ENCODE results near the gene ACOXL. TPM values are rescaled to one million over a fixed set of nuclear protein-coding genes. Genes with fewer than 3 reads are reported as not detected.

Gene ACOXL
- total RNA-seq, 1 donor = 0.10 TPM

GRCh38 chr2:111111101-111111755, 378.9 kb downstream of the ACOXL start:
- no peaks in the 10 kb centered on the region for H3K9me3 ChIP-seq (ENCODE audit: low read depth, low read length)
- H3K4me3 ChIP-seq (ENCODE audit: low read length) = no peak overlapping the region
- H3K27me3 ChIP-seq (ENCODE audit: insufficient read depth, low read length) = peaks cover 41% of the 10 kb centered on the region
- H3K4me1 ChIP-seq (ENCODE audit: insufficient read depth, low read length) = no peaks in the 10 kb centered on the region

GRCh38 chr2:111113838-111114237, 381.5 kb downstream of the ACOXL start:
- no peak overlapping the region for H3K4me3 ChIP-seq (ENCODE audit: low read length)
- peaks cover 67% of the 10 kb centered on the region for H3K27me3 ChIP-seq (ENCODE audit: insufficient read depth, low read length)
- no peaks in the 10 kb centered on the region for H3K9me3 ChIP-seq (ENCODE audit: low read depth, low read length)
- H3K4me1 ChIP-seq (ENCODE audit: insufficient read depth, low read length) = peaks cover 23% of the 10 kb centered on the region

GRCh38 chr2:111116011-111116746, 383.8 kb downstream of the ACOXL start:
- peaks cover 73% of the 10 kb centered on the region for H3K27me3 ChIP-seq (ENCODE audit: insufficient read depth, low read length)
- H3K9me3 ChIP-seq (ENCODE audit: low read depth, low read length) = no peaks in the 10 kb centered on the region
- H3K4me1 ChIP-seq (ENCODE audit: insufficient read depth, low read length) = peaks cover 41% of the 10 kb centered on the region

GRCh38 chr2:111116843-111117597, 384.6 kb downstream of the ACOXL start:
- Histone ChIP-seq H3K4me1 (ENCODE audit: insufficient read depth, low read length) (peaks cover 48% of the 10 kb centered on the region), H3K9me3 (ENCODE audit: low read depth, low read length) (no peaks in the 10 kb centered on the region), H3K27me3 (ENCODE audit: insufficient read depth, low read length) (peaks cover 73% of the 10 kb centered on the region), H3K4me3 (ENCODE audit: low read length) (peak overlapping the region; percentile 28)

More at GRCh38 chr2:111116011-111116746, 383.8 kb downstream of the ACOXL start:
- no peak overlapping the region for H3K4me3 ChIP-seq (ENCODE audit: low read length)

- H3K9me3 ChIP-seq (ENCODE audit: low read depth, low read length) = no peaks in the 10 kb centered on the region
- peaks cover 49% of the 10 kb centered on the region for H3K4me1 ChIP-seq (ENCODE audit: insufficient read depth, low read length)
- peak overlapping the region; percentile 28 for H3K4me3 ChIP-seq (ENCODE audit: low read length)
- H3K27me3 ChIP-seq (ENCODE audit: insufficient read depth, low read length) = peaks cover 69% of the 10 kb centered on the region
Observed at GRCh38 chr2:111117598-111118480, 385.5 kb downstream of the ACOXL start.

- Histone ChIP-seq H3K27me3 (ENCODE audit: insufficient read depth, low read length) (peaks cover 68% of the 10 kb centered on the region), H3K9me3 (ENCODE audit: low read depth, low read length) (no peaks in the 10 kb centered on the region), H3K4me3 (ENCODE audit: low read length) (peak overlapping the region; percentile 28), H3K4me1 (ENCODE audit: insufficient read depth, low read length) (peaks cover 56% of the 10 kb centered on the region)
Observed at GRCh38 chr2:111118481-111118980, 386.2 kb downstream of the ACOXL start.

- no peaks in the 10 kb centered on the region for H3K9me3 ChIP-seq (ENCODE audit: low read depth, low read length)
- H3K4me3 ChIP-seq (ENCODE audit: low read length) = peak overlapping the region; percentile 28
- peaks cover 65% of the 10 kb centered on the region for H3K27me3 ChIP-seq (ENCODE audit: insufficient read depth, low read length)
- H3K4me1 ChIP-seq (ENCODE audit: insufficient read depth, low read length) = peaks cover 60% of the 10 kb centered on the region
Observed at GRCh38 chr2:111118981-111119821, 386.8 kb downstream of the ACOXL start.

GRCh38 chr2:111119822-111120252, 387.5 kb downstream of the ACOXL start:
- Histone ChIP-seq H3K4me3 (ENCODE audit: low read length) (peak overlapping the region; percentile 78), H3K9me3 (ENCODE audit: low read depth, low read length) (no peaks in the 10 kb centered on the region), H3K4me1 (ENCODE audit: insufficient read depth, low read length) (peaks cover 60% of the 10 kb centered on the region), H3K27me3 (ENCODE audit: insufficient read depth, low read length) (peaks cover 59% of the 10 kb centered on the region)

- Histone ChIP-seq H3K4me1 (ENCODE audit: insufficient read depth, low read length) (peaks cover 60% of the 10 kb centered on the region), H3K27me3 (ENCODE audit: insufficient read depth, low read length) (peaks cover 53% of the 10 kb centered on the region), H3K9me3 (ENCODE audit: low read depth, low read length) (no peaks in the 10 kb centered on the region), H3K4me3 (ENCODE audit: low read length) (peak within 1 kb of the TSS; percentile 78)
Observed at GRCh38 chr2:111120253-111121027, 388.1 kb downstream of the ACOXL start, which contains the start of gene BCL2L11. Gene BCL2L11 (plus strand): TSS chr2:111120914. CDS start chr2:111123746, 2,832 bp downstream.

GRCh38 chr2:111121028-111121827, 388.9 kb downstream of the ACOXL start:
- H3K4me1 ChIP-seq (ENCODE audit: insufficient read depth, low read length) = peaks cover 60% of the 10 kb centered on the region
- H3K9me3 ChIP-seq (ENCODE audit: low read depth, low read length) = no peaks in the 10 kb centered on the region
- H3K27me3 ChIP-seq (ENCODE audit: insufficient read depth, low read length) = peaks cover 45% of the 10 kb centered on the region
- H3K4me3 ChIP-seq (ENCODE audit: low read length) = peak overlapping the region; percentile 78

- Histone ChIP-seq H3K4me1 (ENCODE audit: insufficient read depth, low read length) (peaks cover 56% of the 10 kb centered on the region), H3K27me3 (ENCODE audit: insufficient read depth, low read length) (peaks cover 37% of the 10 kb centered on the region), H3K9me3 (ENCODE audit: low read depth, low read length) (no peaks in the 10 kb centered on the region), H3K4me3 (ENCODE audit: low read length) (peak overlapping the region; percentile 78)
Observed at GRCh38 chr2:111121828-111122630, 389.7 kb downstream of the ACOXL start.
